ENCODE measurements around the gene LILRA5.

Gene LILRA5

GRCh38 chr19:54268936-54269335 lies 44.0 kb downstream of the LILRA5 start:
- in situ Hi-C loops (cut with MboI; ENCODE audit: low pct_unique_long_range_greater_than_20kb, low sequenced_read_pairs, unreplicated experiment): no loop called here
- no peak for TF ChIP-seq CTCF (IDR thresholded peaks at IDR 0.05; ENCODE audit: extremely low read depth, insufficient read depth, missing control alignments)
- no peak for DNase-seq (ENCODE audit: low spot score)

DNA sequence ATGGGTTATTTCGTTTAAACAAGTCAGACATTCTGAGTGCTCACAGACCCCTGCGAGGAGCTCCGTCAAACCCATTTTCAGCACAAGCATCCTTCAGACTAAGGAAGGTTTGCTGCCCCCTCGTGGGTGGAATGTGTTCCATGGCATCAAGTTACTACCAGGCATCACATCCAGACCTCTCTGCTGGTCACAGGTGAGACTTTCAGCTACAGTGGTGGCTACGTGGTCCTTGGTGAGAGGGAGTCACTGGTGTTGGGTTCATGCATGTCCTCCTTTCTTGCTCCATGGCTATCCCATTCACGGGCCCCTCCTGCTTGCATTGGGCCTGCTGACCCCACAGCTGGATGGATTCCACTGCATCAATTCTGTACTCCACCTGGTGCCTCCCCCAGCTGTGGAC lies 46.8 kb downstream of the LILRA5 start:
- peak; percentile 74 for TF ChIP-seq CTCF (IDR thresholded peaks at IDR 0.05; ENCODE audit: extremely low read depth, insufficient read depth, missing control alignments)
- in situ Hi-C loops (cut with MboI; ENCODE audit: low pct_unique_long_range_greater_than_20kb, low sequenced_read_pairs, unreplicated experiment): no loop called here
- DNase-seq (ENCODE audit: low spot score): peak; percentile 70

GRCh38 chr19:54262470-54262869 lies 50.5 kb downstream of the LILRA5 start:
- no peak for TF ChIP-seq CTCF (IDR thresholded peaks at IDR 0.05; ENCODE audit: extremely low read depth, insufficient read depth, missing control alignments)
- DNase-seq (ENCODE audit: low spot score): no peak
- in situ Hi-C loops (cut with MboI; ENCODE audit: low pct_unique_long_range_greater_than_20kb, low sequenced_read_pairs, unreplicated experiment): no loop called here

- DNase-seq (ENCODE audit: low spot score): no peak
- in situ Hi-C loops (cut with MboI; ENCODE audit: low pct_unique_long_range_greater_than_20kb, low sequenced_read_pairs, unreplicated experiment): no loop called here
- TF ChIP-seq CTCF (IDR thresholded peaks at IDR 0.05; ENCODE audit: extremely low read depth, insufficient read depth, missing control alignments): no peak
Measured at GRCh38 chr19:54262066-54262465, 50.9 kb downstream of the LILRA5 start.

GRCh38 chr19:54257116-54257480 lies 55.9 kb downstream of the LILRA5 start, which contains the start of gene LILRB5:
Gene LILRB5 (minus strand): TSS chr19:54257273. CDS start chr19:54257193, 80 bp downstream.
- DNase-seq (ENCODE audit: low spot score): no peak
- no peak for TF ChIP-seq CTCF (IDR thresholded peaks at IDR 0.05; ENCODE audit: extremely low read depth, insufficient read depth, missing control alignments)

More at GRCh38 chr19:54257116-54257480, 55.9 kb downstream of the LILRA5 start, which contains the start of gene LILRB5:
- in situ Hi-C loops (cut with MboI; ENCODE audit: low pct_unique_long_range_greater_than_20kb, low sequenced_read_pairs, unreplicated experiment): no loop called here

All from GM13977 (cell line).